T-helper 1 cell (primary cell): ENCODE measurements around the gene RAE1.

Experiments
- DNase-seq, 5 donors: peaks; one replicate each; pipeline ENCODE4 v3.0.0-alpha.2; 2012 to 2020

Gene RAE1

GRCh38 chr20:57389695-57390603 lies 38.9 kb downstream of the RAE1 start:
- DNase-seq, result peak; percentile 46 to 59 (median 54)

GRCh38 chr20:57390604-57391438 lies 39.8 kb downstream of the RAE1 start, which contains the start of gene RBM38:
RBM38 (plus strand) TSS chr20:57391396; CDS start chr20:57391582, 186 bp downstream.
- peak; percentile 55 to 80 (median 63) for DNase-seq

- peak in 1 of 5 donors; percentile 41 for DNase-seq
These were observed 40.6 kb downstream of the RAE1 start for GRCh38 chr20:57391439-57392301.

GRCh38 chr20:57392512-57393271 lies 41.6 kb downstream of the RAE1 start:
- peak; percentile 72 to 92 (median 82) for DNase-seq

GRCh38 chr20:57393321-57394120 lies 42.5 kb downstream of the RAE1 start:
- DNase-seq, result no peak

GRCh38 chr20:57394121-57395082 lies 43.3 kb downstream of the RAE1 start:
- DNase-seq, result no peak

- DNase-seq, result no peak
These were observed 44.3 kb downstream of the RAE1 start for GRCh38 chr20:57395111-57395966.

- DNase-seq, result no peak
These were observed 45.3 kb downstream of the RAE1 start for GRCh38 chr20:57396212-57396983.

- peak in 1 of 5 donors; percentile 9 for DNase-seq
These were observed 46.1 kb downstream of the RAE1 start for GRCh38 chr20:57396984-57397692.

GRCh38 chr20:57397693-57398108 lies 46.6 kb downstream of the RAE1 start:
- peak in 4 of 5 donors; percentile 32 to 64 (median 60) for DNase-seq

GRCh38 chr20:57398231-57398821 lies 47.3 kb downstream of the RAE1 start:
- DNase-seq, result peak; percentile 83 to 92 (median 87)

- DNase-seq, result no peak
These were observed 48.0 kb downstream of the RAE1 start for GRCh38 chr20:57398901-57399535.

GRCh38 chr20:57399587-57400155 lies 48.6 kb downstream of the RAE1 start:
- DNase-seq, result peak in 4 of 5 donors; percentile 31 to 52 (median 36)

- DNase-seq, result no peak
These were observed 49.2 kb downstream of the RAE1 start for GRCh38 chr20:57400231-57400701.

- no peak for DNase-seq
These were observed 49.9 kb downstream of the RAE1 start for GRCh38 chr20:57400821-57401564.
